Endothelial cell of umbilical vein (primary cell): ENCODE results near the gene TDRD10. TPM values are rescaled to one million over a fixed set of nuclear protein-coding genes. Genes with fewer than 3 reads are reported as not detected.

ENCODE experiments used
- BruUV-seq: library from RNA; stranded (reverse); fragments of 400-500 nt; replicated peaks from 2 replicates; lab custom pipeline; 2021; lab: Mats Ljungman, UMichigan
- CTCF ChIA-PET: fragments of 300-600, 350-600 bp; sonication (Branson Sonifier 250); formaldehyde crosslinking; loops from one replicate; lab custom pipeline; 2021; ENCODE audit warnings: antibody characterized with exemption, inconsistent platforms; lab: Charles Lee
- POLR2A ChIA-PET: fragments of 300-600, 350-600 bp; sonication (Branson Sonifier 250); formaldehyde crosslinking; loops from one replicate; lab custom pipeline; 2021; ENCODE audit warnings: antibody characterized with exemption, inconsistent platforms; lab: Charles Lee
- DNase-seq: peaks from one replicate; pipeline ENCODE4 v3.0.0-alpha.2; 2011; ENCODE audit warnings: low read depth, low spot score
- FAIRE-seq: peaks from 2 replicates; lab custom pipeline; 2011; peaks lifted over from hg19 to GRCh38; lab: Jason Lieb, UNC
- H2AFZ ChIP-seq: 2 replicates; pipeline ENCODE4 v1.6.0; 2012; ENCODE audit warnings: low read depth, low read length, control low read depth, inconsistent platforms
- H3K27ac ChIP-seq: 2 replicates; pipeline ENCODE4 v1.5.1; 2011; ENCODE audit warnings: low read depth, mild to moderate bottlenecking, control low read depth, low read length, moderate library complexity; ENCODE audit not compliant: insufficient read depth
- H3K27me3 ChIP-seq, 2 experiments: 2 replicates each; pipeline versions ENCODE4 v1.6.0 to v1.6.1; 2011; ENCODE audit warnings: low read length in 2 of 2, mixed read lengths in 1 of 2; ENCODE audit not compliant: control insufficient read depth in 2 of 2, insufficient read depth in 2 of 2
- H3K36me3 ChIP-seq, 2 experiments: 2 replicates in 1 of 2; 3 replicates in 1 of 2; pipeline ENCODE4 v1.5.1; 2011; ENCODE audit warnings: low read length in 2 of 2, mild to moderate bottlenecking in 1 of 2, moderate library complexity in 1 of 2; ENCODE audit not compliant: control insufficient read depth in 2 of 2, insufficient read depth in 2 of 2; ENCODE audit errors: extremely low read depth in 1 of 2
- H3K4me1 ChIP-seq: 3 replicates; pipeline ENCODE4 v1.5.1; 2011; ENCODE audit warnings: mild to moderate bottlenecking, low read length; ENCODE audit not compliant: control insufficient read depth, insufficient read depth; ENCODE audit errors: extremely low read depth
- H3K4me2 ChIP-seq: 2 replicates; pipeline ENCODE4 v1.6.1; 2011; ENCODE audit warnings: low read length, control low read depth, mixed read lengths; ENCODE audit not compliant: insufficient read depth
- H3K4me3 ChIP-seq, 3 experiments: fragments of 200-600 bp in 1 of 3; sonication (generic), shearing (Covaris generic) in 1 of 3; replicated peaks in 1 of 3; 2 replicates each; pipeline ENCODE4 v1.5.1; 2011 to 2016; ENCODE audit warnings: control low read depth in 3 of 3, low read length in 3 of 3, mild to moderate bottlenecking in 2 of 3, inconsistent platforms in 1 of 3, low read depth in 1 of 3, moderate library complexity in 1 of 3; ENCODE audit not compliant: insufficient read depth in 1 of 3
- H3K79me2 ChIP-seq: 2 replicates; pipeline ENCODE4 v1.6.0; 2012; ENCODE audit warnings: low read length, inconsistent platforms; ENCODE audit not compliant: control insufficient read depth, insufficient read depth
- H3K9ac ChIP-seq: replicated peaks from 2 replicates; pipeline ENCODE3; 2011; ENCODE audit warnings: low read length, control low read depth; ENCODE audit not compliant: insufficient read depth; ENCODE audit errors: extremely low read depth
- H3K9me1 ChIP-seq: replicated peaks from 3 replicates; pipeline ENCODE4 v1.6.0; 2011; ENCODE audit warnings: mild to moderate bottlenecking, low read length; ENCODE audit not compliant: control insufficient read depth, insufficient read depth; ENCODE audit errors: extremely low read depth
- H3K9me3 ChIP-seq: replicated peaks from 2 replicates; pipeline ENCODE4 v1.5.1; 2012; ENCODE audit warnings: low read length, inconsistent platforms; ENCODE audit not compliant: control insufficient read depth, insufficient read depth
- H4K20me1 ChIP-seq: replicated peaks from 2 replicates; pipeline ENCODE3; 2011; ENCODE audit warnings: mild to moderate bottlenecking, low read length; ENCODE audit not compliant: control insufficient read depth, insufficient read depth; ENCODE audit errors: extremely low read depth
- CTCF ChIP-seq, 2 donors: IDR thresholded peaks; 1 replicate in 1 of 2; 2 replicates in 1 of 2; pipeline ENCODE4 v1.5.1; 2011; ENCODE audit warnings: low read length in 2 of 2, mild to moderate bottlenecking in 2 of 2, moderate library complexity in 2 of 2, control low read depth in 1 of 2, inconsistent platforms in 1 of 2, low read depth in 1 of 2; ENCODE audit not compliant: insufficient read depth in 1 of 2; ENCODE audit errors: extremely low read depth in 1 of 2
- EZH2 ChIP-seq: IDR thresholded peaks from 2 replicates; pipeline ENCODE4 v1.6.1; 2012; ENCODE audit warnings: borderline replicate concordance, low read depth, mild to moderate bottlenecking, moderate library complexity, low read length, inconsistent platforms; ENCODE audit not compliant: severe bottlenecking
- FOS ChIP-seq: IDR thresholded peaks from 2 replicates; pipeline ENCODE4 v1.6.1; 2011; ENCODE audit warnings: mild to moderate bottlenecking, low read length, moderate library complexity, borderline replicate concordance; ENCODE audit not compliant: insufficient read depth
- GATA2 ChIP-seq: IDR thresholded peaks from 2 replicates; pipeline ENCODE4 v1.7.0; 2011; ENCODE audit warnings: low read depth, mild to moderate bottlenecking, moderate library complexity, mixed read lengths, low read length; ENCODE audit not compliant: insufficient read length, insufficient read depth
- JUN ChIP-seq: IDR thresholded peaks from 2 replicates; pipeline ENCODE4 v1.6.1; 2011; ENCODE audit warnings: borderline replicate concordance, low read depth; ENCODE audit not compliant: insufficient read length, insufficient read depth
- MAX ChIP-seq: IDR thresholded peaks from 2 replicates; pipeline ENCODE4 v1.6.1; 2011; ENCODE audit not compliant: insufficient read depth, insufficient read length
- MYC ChIP-seq: IDR thresholded peaks from one replicate; pipeline ENCODE4 v1.6.1; 2011; ENCODE audit warnings: mild to moderate bottlenecking, low read depth, low read length
- POLR2A ChIP-seq: IDR thresholded peaks from 2 replicates; pipeline ENCODE4 v1.6.1; 2012; ENCODE audit warnings: low read depth, mild to moderate bottlenecking, control low read depth, low read length
- POLR2AphosphoS5 ChIP-seq: IDR thresholded peaks from 2 replicates; pipeline ENCODE4 v1.6.1; 2012; ENCODE audit warnings: low read depth, mild to moderate bottlenecking, control low read depth, low read length, moderate library complexity; ENCODE audit not compliant: insufficient read depth
- dilution Hi-C: fragments of 300-500 bp; cut with MboI; formaldehyde crosslinking; loops from one replicate; pipeline ENCODE4 v1.15.0; 2019; ENCODE audit warnings: low sequenced_read_pairs; ENCODE audit not compliant: extremely low pct_ligation_motif_present
- intact Hi-C: fragments of 100-400 bp; cut with micrococcal nuclease; formaldehyde crosslinking; loops from one replicate; pipeline ENCODE4 v1.10.0; 2022
- polyA plus RNA-seq, 4 experiments: library from polyadenylated mRNA; depleted of rRNA in 3 of 4; stranded (reverse) in 3 of 4; unstranded in 1 of 4; fragments of >200 nt; gene quantifications; 2 replicates each; pipeline versions ENCODE4 v1.2.1 to v1.2.3, GENCODE V29; 2011 to 2012; ENCODE audit warnings: missing spikeins in 1 of 4
- total RNA-seq: library from RNA; stranded (reverse); gene quantifications from 2 replicates; pipeline ENCODE4 v1.2.3, GENCODE V29; 2021

TDRD10 gene
- total and polyA plus RNA-seq, 2 donors (not counting 3 experiments of a cell fraction or from before 2014, with no cell fraction given): 6.1 to 9.1 TPM

- no peaks in the 10 kb centered on the region for H3K9me3 ChIP-seq
- FAIRE-seq (no peak), DNase-seq (no peak)
- intact Hi-C loops (no loop called here), dilution Hi-C loops (no loop called here)
- H3K27ac ChIP-seq: no peak overlapping the region
- H2AFZ ChIP-seq: no peak overlapping the region
- H3K27me3 ChIP-seq: no peaks in the 10 kb centered on the region
- no peaks in the 10 kb centered on the region for H3K36me3 ChIP-seq
- H3K79me2 ChIP-seq: no peaks in the 10 kb centered on the region
- no TSS peak for BruUV-seq
- CTCF ChIA-PET: interaction anchor here (0.8 to 1.6 kb wide), 4 partner anchors 20 to 38 kb away, joined by 3 to 6 read pairs (median 3); no protein-coding TSS in a partner anchor
- H3K9ac ChIP-seq: no peak overlapping the region
- no peaks in the 10 kb centered on the region for H3K9me1 ChIP-seq
- H4K20me1 ChIP-seq: no peaks in the 10 kb centered on the region
- peaks cover 18% of the 10 kb centered on the region for H3K4me1 ChIP-seq
- no peak overlapping the region for H3K4me3 ChIP-seq
- H3K4me2 ChIP-seq: no peak overlapping the region
- POLR2A ChIA-PET: no interaction called here
- TF ChIP-seq MAX (no peak), FOS (no peak), POLR2A (no peak), POLR2AphosphoS5 (no peak), JUN (no peak), EZH2 (no peak), MYC (no peak), GATA2 (no peak), CTCF (IDR thresholded peaks at IDR 0.05; ENCODE audit: extremely low read depth in 1 of 2, insufficient read depth in 1 of 2, low read depth in 1 of 2, low read length in 2 of 2) (no peak)
Observed at GRCh38 chr1:154517661-154518060, 15.6 kb downstream of the TDRD10 start.
